GM19328 (cell line): ENCODE results near the gene NEUROD2.
A peak's percentile ranks its signal among the peaks of the same experiment; 100 is the strongest.

Source experiments
- ATAC-seq: cut with Tn5 transposase; IDR thresholded peaks from one replicate; pipeline ENCODE4 v1.9.1; 2021; ENCODE audit warnings: mild to moderate bottlenecking, moderate library complexity; ENCODE audit not compliant: unreplicated experiment

NEUROD2 gene

GRCh38 chr17:39607851-39608130 lies at the start of gene NEUROD2:
TSS of gene NEUROD2 (minus strand) at chr17:39607920. CDS start at chr17:39606599, 1,321 bp downstream.
- ATAC-seq = no peak

- ATAC-seq = no peak
These were observed 47.4 kb upstream of the NEUROD2 start for GRCh38 chr17:39655105-39655504.

- ATAC-seq = no peak
These were observed 46.1 kb upstream of the NEUROD2 start for GRCh38 chr17:39653662-39654331.

- ATAC-seq = no peak
These were observed 45.6 kb upstream of the NEUROD2 start for GRCh38 chr17:39653316-39653661.

GRCh38 chr17:39652587-39653315 lies 45.0 kb upstream of the NEUROD2 start:
- no peak for ATAC-seq

GRCh38 chr17:39651923-39652586 lies 44.3 kb upstream of the NEUROD2 start:
- no peak for ATAC-seq

GRCh38 chr17:39650121-39650579 lies 42.4 kb upstream of the NEUROD2 start:
- ATAC-seq = no peak

- ATAC-seq = no peak
These were observed 41.1 kb upstream of the NEUROD2 start for GRCh38 chr17:39648616-39649366.

GRCh38 chr17:39647256-39647655 lies 39.5 kb upstream of the NEUROD2 start:
- no peak for ATAC-seq

- no peak for ATAC-seq
These were observed 35.6 kb upstream of the NEUROD2 start for GRCh38 chr17:39643271-39643670.

GRCh38 chr17:39642291-39643074 lies 34.8 kb upstream of the NEUROD2 start:
- ATAC-seq = no peak

GRCh38 chr17:39641883-39642282 lies 34.2 kb upstream of the NEUROD2 start:
- no peak for ATAC-seq

GRCh38 chr17:39641097-39641496 lies 33.4 kb upstream of the NEUROD2 start:
- no peak for ATAC-seq

- no peak for ATAC-seq
These were observed 32.9 kb upstream of the NEUROD2 start for GRCh38 chr17:39640591-39641031.

- ATAC-seq = no peak
These were observed 32.1 kb upstream of the NEUROD2 start for GRCh38 chr17:39639566-39640458.

- ATAC-seq = no peak
These were observed 31.3 kb upstream of the NEUROD2 start for GRCh38 chr17:39639043-39639442.

GRCh38 chr17:39638317-39638716 lies 30.6 kb upstream of the NEUROD2 start:
- no peak for ATAC-seq

- ATAC-seq = peak; percentile 67
These were observed 29.4 kb upstream of the NEUROD2 start, which contains the start of gene STARD3 for GRCh38 chr17:39636927-39637736. TSS of gene STARD3 (plus strand) at chr17:39637144. CDS start at chr17:39653532, 16,388 bp downstream.

GRCh38 chr17:39636587-39636926 lies 28.8 kb upstream of the NEUROD2 start:
- peak; percentile 9 for ATAC-seq
